Thyroid gland (tissue), 4 donors: ENCODE data around the gene CHRND.

ENCODE experiments used
- CTCF ChIP-seq, 6 experiments: fragments of 200-600 bp in 3 of 6; fragments of 450-650 bp in 3 of 6; sonication (generic) in 3 of 6; IDR thresholded peaks; one replicate each; pipeline ENCODE4 v1.5.1; 2016 to 2019; ENCODE audit warnings: antibody characterized with exemption in 6 of 6, mild to moderate bottlenecking in 2 of 6, inconsistent platforms in 1 of 6, moderate library complexity in 1 of 6
- POLR2A ChIP-seq, 2 donors: fragments of 450-650 bp; IDR thresholded peaks; one replicate each; pipeline ENCODE4 v1.6.1; 2017; ENCODE audit warnings: antibody characterized with exemption in 2 of 2, mild to moderate bottlenecking in 2 of 2, moderate library complexity in 1 of 2

DNA sequence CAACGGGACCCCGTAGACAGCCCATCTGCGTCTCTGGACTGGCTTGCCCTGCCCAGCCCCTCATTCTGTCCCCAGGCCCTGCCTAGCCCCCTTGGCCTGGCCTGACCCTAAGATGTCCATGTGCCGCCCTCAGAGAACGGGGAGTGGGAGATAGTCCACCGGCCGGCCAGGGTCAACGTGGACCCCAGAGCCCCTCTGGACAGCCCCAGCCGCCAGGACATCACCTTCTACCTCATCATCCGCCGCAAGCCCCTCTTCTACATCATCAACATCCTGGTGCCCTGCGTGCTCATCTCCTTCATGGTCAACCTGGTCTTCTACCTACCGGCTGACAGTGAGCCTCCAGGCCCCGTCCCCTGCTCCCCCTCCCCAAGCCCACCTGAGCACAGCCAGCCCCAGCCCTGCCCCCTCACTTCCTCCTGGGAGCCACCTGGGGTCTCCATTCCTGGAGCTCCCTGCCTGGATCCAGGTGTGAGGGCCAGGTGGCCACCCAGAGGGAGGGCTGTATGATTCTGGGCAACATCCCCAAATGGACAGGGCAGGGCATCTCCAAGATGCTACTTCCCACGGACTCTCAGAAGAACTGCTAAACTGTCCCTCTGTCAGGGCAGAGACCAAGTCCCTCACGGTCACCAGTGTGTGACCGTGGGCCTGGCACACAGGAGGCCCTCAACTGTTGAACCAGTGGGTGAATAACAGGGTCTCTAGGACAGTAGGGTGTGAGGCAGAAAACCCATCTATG, 4.0 kb downstream of the CHRND start:
- no peak for TF ChIP-seq CTCF (IDR thresholded peaks at IDR 0.05)
- TF ChIP-seq POLR2A (IDR thresholded peaks at IDR 0.05): no peak
